Fibroblast of lung (primary cell): ENCODE data around the gene OXCT1.

Experiments
- EZH2 ChIP-seq: IDR thresholded peaks from 2 replicates; pipeline ENCODE4 v1.5.1; 2012; ENCODE audit warnings: low read length, control low read depth, mild to moderate bottlenecking; ENCODE audit errors: missing control alignments
- TF ChIP-seq, protein P1 (sequence below), 2 donors: IDR thresholded peaks in 1 of 2; conservative IDR thresholded peaks in 1 of 2; 1 replicate in 1 of 2; 2 replicates in 1 of 2; pipeline ENCODE4 v1.5.1; 2011 to 2012; ENCODE audit warnings: low read length in 2 of 2, control low read depth in 1 of 2, inconsistent platforms in 1 of 2, low read depth in 1 of 2, mild to moderate bottlenecking in 1 of 2

- TF ChIP-seq, protein P1, sequence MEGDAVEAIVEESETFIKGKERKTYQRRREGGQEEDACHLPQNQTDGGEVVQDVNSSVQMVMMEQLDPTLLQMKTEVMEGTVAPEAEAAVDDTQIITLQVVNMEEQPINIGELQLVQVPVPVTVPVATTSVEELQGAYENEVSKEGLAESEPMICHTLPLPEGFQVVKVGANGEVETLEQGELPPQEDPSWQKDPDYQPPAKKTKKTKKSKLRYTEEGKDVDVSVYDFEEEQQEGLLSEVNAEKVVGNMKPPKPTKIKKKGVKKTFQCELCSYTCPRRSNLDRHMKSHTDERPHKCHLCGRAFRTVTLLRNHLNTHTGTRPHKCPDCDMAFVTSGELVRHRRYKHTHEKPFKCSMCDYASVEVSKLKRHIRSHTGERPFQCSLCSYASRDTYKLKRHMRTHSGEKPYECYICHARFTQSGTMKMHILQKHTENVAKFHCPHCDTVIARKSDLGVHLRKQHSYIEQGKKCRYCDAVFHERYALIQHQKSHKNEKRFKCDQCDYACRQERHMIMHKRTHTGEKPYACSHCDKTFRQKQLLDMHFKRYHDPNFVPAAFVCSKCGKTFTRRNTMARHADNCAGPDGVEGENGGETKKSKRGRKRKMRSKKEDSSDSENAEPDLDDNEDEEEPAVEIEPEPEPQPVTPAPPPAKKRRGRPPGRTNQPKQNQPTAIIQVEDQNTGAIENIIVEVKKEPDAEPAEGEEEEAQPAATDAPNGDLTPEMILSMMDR (conservative IDR thresholded peaks at IDR 0.05 in 1 of 2, IDR thresholded peaks at IDR 0.05 in 1 of 2; ENCODE audit: low read depth in 1 of 2, low read length in 2 of 2), result no peak
- TF ChIP-seq EZH2, result no peak
Observed at GRCh38 chr5:41796061-41796460, 74.2 kb downstream of the OXCT1 start.
